Heart left ventricle (tissue), 13 donors: Measurements from ENCODE around the gene EDDM3A.

Source experiments
- CTCF ChIP-seq, 12 donors: fragments of 200-600 bp; sonication (generic) in 4 of 12; IDR thresholded peaks; one replicate each; pipeline versions ENCODE4 v1.5.0 to v1.8.0; 2018 to 2022; ENCODE audit warnings: antibody characterized with exemption in 12 of 12, mild to moderate bottlenecking in 5 of 12
- POLR2A ChIP-seq, 2 donors: fragments of 450-650 bp; IDR thresholded peaks; one replicate each; pipeline ENCODE4 v1.6.1; 2017; ENCODE audit warnings: antibody characterized with exemption in 2 of 2, mild to moderate bottlenecking in 2 of 2, moderate library complexity in 2 of 2
- donor health status: ischemic (EF 13 %, LVEDD 7.1; RV severe dilation, severe dysfunction).
- donor health status: DM: no; HTN: yes; CAD: no.
- donor health status: DM: no; HTN: no; CAD: no.
- donor health status: ischemic (EF 25% LVEDD 6.9; RV normal size, moderate dysfunction).
- donor health status: ischemic (EF 25% LVEDD 5.7; RV mildly dilated, moderate dysfunction).
- donor health status: ischemic (EF 35%, LVEDD 5.7; RV mildly dilated, moderate dysfunction).
- donor health status: nonischemic (EF 11% LVEDD 7.7; RV severe dilation, severe dysfunction).
- donor health status: DM: yes; HTN: yes; CAD: no.
- donor health status: PGD.
- donor health status: ischemic (EF 29% LVEDD 5.4; RV normal size, mild dysfunction).
- donor health status: nonischemic (EF 23%, LVEDD 6.1; RV moderate dilation, normal function).

DNA sequence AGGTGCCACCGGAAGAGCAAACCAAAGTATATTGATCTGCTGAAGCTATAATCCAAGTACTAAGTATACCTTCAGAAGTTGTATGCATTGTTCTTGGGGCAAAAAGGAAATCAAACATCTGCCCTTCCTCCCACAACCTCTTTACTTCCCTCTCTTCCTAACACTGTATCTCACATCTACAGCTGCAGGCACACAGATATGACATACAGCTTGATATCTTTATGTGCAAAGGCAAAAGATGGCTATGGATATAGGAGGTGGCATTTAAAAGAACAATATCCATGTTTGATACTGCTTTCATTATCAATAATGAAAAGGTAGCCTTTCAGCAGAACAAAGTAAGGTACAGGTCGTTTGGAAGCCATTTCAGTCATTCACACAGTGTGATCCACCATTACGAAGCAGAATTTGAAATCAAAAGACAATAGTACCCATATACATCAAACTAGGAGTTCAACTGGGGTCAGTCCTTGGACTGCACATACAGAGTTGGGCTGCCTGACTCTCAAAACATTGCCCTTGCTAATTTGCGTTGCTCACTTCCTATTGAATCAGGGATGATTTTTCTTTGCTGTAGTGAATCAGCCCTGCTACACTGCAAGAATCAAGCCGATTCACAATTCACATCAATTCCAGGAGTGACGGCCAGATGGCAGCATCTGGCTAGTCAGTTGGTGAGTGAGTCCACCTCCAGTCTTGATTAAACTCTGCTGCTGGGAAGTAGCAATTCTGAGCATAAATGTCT lies 48.2 kb upstream of the EDDM3A start:
- TF ChIP-seq CTCF (IDR thresholded peaks at IDR 0.05) (peak; percentile 62 to 84 (median 77)), POLR2A (IDR thresholded peaks at IDR 0.05) (no peak)
